ENCODE data around the gene PLXNB1. TPM values are rescaled to one million over a fixed set of nuclear protein-coding genes. Genes with fewer than 3 reads are reported as not detected.

The PLXNB1 gene
- total RNA-seq, 1 donor from 2014 or later: 211 TPM

DNA sequence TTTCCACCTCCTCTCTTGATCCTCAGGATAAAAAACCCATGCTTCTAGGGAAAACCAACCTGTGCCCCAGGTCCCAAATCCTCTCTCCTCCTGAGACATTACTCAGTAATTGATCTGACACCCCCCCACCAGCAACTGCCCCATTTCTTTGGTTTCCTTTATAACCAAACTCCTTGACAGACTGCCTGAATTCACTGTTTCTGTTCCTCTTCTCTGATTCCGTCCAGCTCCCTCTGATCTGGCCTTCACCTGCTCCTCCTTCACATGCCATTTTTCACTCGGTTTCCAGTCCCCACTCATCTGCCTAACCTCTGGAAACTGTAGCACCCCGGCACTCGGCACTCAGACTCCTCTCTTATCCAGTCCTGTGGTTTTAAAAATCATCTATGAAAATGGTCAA, 7.9 kb upstream of the PLXNB1 start:
- no peak overlapping the region for H3K27ac Mint-ChIP-seq
- no peak for DNase-seq (ENCODE audit: low spot score in 2 of 2, unreplicated experiment in 2 of 2)
- H3K4me3 Mint-ChIP-seq: no peak overlapping the region
- H3K4me1 Mint-ChIP-seq: peaks cover 52% of the 10 kb centered on the region
- TF ChIP-seq, protein P1, sequence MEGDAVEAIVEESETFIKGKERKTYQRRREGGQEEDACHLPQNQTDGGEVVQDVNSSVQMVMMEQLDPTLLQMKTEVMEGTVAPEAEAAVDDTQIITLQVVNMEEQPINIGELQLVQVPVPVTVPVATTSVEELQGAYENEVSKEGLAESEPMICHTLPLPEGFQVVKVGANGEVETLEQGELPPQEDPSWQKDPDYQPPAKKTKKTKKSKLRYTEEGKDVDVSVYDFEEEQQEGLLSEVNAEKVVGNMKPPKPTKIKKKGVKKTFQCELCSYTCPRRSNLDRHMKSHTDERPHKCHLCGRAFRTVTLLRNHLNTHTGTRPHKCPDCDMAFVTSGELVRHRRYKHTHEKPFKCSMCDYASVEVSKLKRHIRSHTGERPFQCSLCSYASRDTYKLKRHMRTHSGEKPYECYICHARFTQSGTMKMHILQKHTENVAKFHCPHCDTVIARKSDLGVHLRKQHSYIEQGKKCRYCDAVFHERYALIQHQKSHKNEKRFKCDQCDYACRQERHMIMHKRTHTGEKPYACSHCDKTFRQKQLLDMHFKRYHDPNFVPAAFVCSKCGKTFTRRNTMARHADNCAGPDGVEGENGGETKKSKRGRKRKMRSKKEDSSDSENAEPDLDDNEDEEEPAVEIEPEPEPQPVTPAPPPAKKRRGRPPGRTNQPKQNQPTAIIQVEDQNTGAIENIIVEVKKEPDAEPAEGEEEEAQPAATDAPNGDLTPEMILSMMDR (IDR thresholded peaks at IDR 0.05; ENCODE audit: unreplicated experiment): no peak
- peaks cover 2% of the 10 kb centered on the region for H3K36me3 Mint-ChIP-seq
- no peaks in the 10 kb centered on the region for H3K9me3 Mint-ChIP-seq
- no peaks in the 10 kb centered on the region for H3K27me3 Mint-ChIP-seq (ENCODE audit: low read depth)

DNA sequence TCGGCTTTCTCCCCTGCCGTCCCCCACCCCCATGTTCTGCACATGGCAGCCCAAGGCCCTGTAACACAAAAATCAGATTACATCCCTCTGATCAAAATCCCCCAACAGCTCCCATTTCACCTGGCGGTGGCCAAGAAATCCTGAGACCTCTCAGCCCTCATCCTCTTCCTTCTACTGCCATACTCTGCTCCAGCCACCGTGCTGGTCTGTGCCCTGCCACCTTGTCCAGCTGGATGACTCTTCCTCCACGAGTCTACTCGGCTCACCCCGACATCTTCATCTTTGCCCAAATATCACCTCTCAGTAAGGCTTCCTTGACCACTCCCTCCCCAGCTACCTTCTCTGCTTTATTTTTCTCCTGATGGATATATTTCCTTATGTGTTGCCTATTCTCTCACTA, 7.0 kb upstream of the PLXNB1 start:
- Mint-ChIP-seq H3K27me3 (ENCODE audit: low read depth) (no peaks in the 10 kb centered on the region), H3K27ac (no peak overlapping the region), H3K4me3 (no peak overlapping the region), H3K36me3 (peaks cover under 1% of the 10 kb centered on the region), H3K9me3 (no peaks in the 10 kb centered on the region), H3K4me1 (peaks cover 53% of the 10 kb centered on the region)
- TF ChIP-seq, protein P1 (IDR thresholded peaks at IDR 0.05; ENCODE audit: unreplicated experiment): no peak
- DNase-seq (ENCODE audit: low spot score in 2 of 2, unreplicated experiment in 2 of 2): no peak

DNA sequence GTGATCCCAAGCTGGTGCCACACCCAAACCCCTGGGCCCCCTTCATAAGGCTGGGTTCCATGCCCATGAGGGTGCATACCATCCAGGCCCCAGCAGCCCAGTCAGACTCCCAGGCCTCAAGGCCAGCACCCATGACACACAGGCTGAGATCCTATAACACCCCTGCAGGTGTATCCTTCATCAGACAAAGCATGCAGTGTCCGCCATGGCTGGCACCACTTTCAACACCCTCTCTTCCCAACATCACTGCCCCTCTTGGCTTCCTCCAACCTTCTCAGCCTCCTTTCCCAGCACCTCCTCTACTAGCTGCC, 6.5 kb upstream of the PLXNB1 start:
- Mint-ChIP-seq H3K4me3 (no peak overlapping the region), H3K9me3 (no peaks in the 10 kb centered on the region), H3K27ac (no peak overlapping the region), H3K4me1 (peaks cover 53% of the 10 kb centered on the region), H3K36me3 (peaks cover 2% of the 10 kb centered on the region), H3K27me3 (ENCODE audit: low read depth) (no peaks in the 10 kb centered on the region)
- DNase-seq (ENCODE audit: low spot score in 2 of 2, unreplicated experiment in 2 of 2): no peak
- TF ChIP-seq, protein P1 (IDR thresholded peaks at IDR 0.05; ENCODE audit: unreplicated experiment): no peak

DNA sequence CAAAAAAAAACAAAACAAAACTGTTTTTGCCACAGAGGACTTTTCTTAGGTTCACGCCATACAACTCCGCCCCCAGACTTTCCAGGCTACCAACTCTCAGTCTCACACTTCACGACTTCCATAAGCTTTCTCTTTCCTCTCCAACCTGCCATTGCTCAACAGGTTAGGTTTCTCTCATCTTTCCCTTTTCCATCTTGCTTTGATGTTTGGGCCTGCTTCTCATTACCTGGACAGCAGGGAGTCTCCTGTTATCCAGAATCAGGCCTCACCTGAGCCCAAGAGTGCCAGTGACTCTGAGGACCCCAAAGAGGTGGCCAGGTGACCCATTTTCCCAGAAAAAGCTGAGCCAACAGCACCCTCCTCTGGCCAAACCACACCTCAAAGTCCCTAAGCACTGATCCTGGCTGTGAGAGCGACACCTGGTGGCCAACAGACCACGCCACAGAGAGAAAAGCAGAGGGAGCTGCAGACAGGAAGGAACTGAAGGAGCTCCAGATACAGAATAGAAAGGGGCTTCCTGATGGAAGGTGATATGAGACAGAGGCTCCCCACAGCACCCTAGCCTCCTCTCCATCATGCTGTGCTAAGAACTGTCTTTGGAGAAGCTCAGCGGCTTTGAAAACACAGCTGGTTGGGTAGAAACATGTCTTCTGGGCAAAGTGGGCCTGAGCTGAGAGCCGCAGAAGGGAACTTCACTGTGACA, 6.0 kb upstream of the PLXNB1 start:
- DNase-seq (ENCODE audit: low spot score in 2 of 2, unreplicated experiment in 2 of 2): peak; percentile 61 to 89
- H3K27me3 Mint-ChIP-seq (ENCODE audit: low read depth): no peaks in the 10 kb centered on the region
- TF ChIP-seq, protein P1 (IDR thresholded peaks at IDR 0.05; ENCODE audit: unreplicated experiment): peak; percentile 92
- H3K36me3 Mint-ChIP-seq: peaks cover 2% of the 10 kb centered on the region
- H3K4me1 Mint-ChIP-seq: peaks cover 52% of the 10 kb centered on the region
- no peak overlapping the region for H3K4me3 Mint-ChIP-seq
- no peak overlapping the region for H3K27ac Mint-ChIP-seq
- no peaks in the 10 kb centered on the region for H3K9me3 Mint-ChIP-seq

DNA sequence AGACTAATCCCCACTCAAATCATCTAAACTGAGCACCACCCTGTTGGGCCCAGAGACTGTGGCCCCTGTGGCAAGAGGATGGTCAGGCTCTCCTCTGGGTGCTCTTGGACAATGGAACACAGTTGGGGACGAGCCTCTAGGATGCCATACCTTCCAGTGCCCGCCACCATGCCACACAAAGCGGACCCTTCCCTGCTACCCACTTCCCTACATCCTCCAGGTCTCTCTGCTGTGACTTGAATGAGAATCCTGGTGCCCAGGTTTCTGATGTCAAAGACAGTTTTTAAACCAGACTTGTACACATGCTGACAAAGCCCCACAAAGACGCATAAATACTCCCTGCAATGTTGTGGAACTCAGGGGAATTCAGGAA, 5.3 kb upstream of the PLXNB1 start:
- H3K4me3 Mint-ChIP-seq: no peak overlapping the region
- peaks cover 55% of the 10 kb centered on the region for H3K4me1 Mint-ChIP-seq
- no peak overlapping the region for H3K27ac Mint-ChIP-seq
- H3K27me3 Mint-ChIP-seq (ENCODE audit: low read depth): no peaks in the 10 kb centered on the region
- no peak for DNase-seq (ENCODE audit: low spot score in 2 of 2, unreplicated experiment in 2 of 2)
- TF ChIP-seq, protein P1 (IDR thresholded peaks at IDR 0.05; ENCODE audit: unreplicated experiment): no peak
- peaks cover 2% of the 10 kb centered on the region for H3K36me3 Mint-ChIP-seq
- no peaks in the 10 kb centered on the region for H3K9me3 Mint-ChIP-seq
